LNCaP clone FGC (cell line): ENCODE measurements around the gene CRTAC1.
A peak's percentile ranks its signal among the peaks of the same experiment; 100 is the strongest.

Source experiments
- DNase-seq: peaks from one replicate; pipeline ENCODE4 v3.0.0-alpha.2; 2011; ENCODE audit warnings: low read depth
- H3K4me3 ChIP-seq: 2 replicates; pipeline ENCODE4 v1.5.1; 2011; ENCODE audit warnings: mild to moderate bottlenecking, low read depth, low read length, control low read depth
- TF ChIP-seq, protein P1 (sequence below): IDR thresholded peaks from 2 replicates; pipeline ENCODE4 v1.5.1; 2012; ENCODE audit warnings: mild to moderate bottlenecking; ENCODE audit not compliant: control insufficient read depth, insufficient read depth; ENCODE audit errors: extremely low read depth

The CRTAC1 gene

DNA sequence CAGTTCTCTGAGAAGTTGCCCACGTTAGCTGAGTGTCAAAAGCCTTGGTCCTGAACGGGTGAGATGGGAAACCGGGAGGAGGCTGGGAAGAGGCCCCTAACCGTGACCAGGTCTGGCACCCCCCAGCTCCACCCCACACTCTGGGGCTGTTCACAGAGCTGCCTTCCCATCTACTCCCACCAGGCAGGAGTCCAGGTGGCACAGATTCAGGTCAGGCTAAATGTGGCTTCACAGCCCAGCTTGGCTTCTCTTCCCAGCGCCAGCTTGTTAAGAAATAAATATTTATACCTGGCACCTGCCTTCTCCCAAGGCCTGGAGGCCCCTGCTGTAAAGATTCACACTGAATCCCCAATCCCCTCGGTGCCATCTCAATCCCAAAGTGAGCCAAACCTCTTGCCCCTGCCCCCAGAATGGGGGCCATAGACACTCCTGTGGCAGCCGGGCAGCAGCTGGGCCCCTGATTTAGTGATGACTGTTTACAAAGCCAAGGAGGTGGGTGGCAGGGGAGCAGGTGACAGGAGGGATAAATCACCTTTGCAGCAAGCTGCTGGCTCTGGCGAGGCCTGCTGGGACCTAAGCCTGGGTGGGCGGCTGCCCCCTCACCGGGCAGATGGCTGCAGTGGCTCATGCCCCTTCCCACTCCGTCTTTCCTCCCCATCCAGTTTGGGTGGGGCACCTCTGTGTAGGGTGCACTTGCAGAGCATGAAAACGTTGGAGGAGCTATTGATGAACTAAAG lies 108.2 kb downstream of the CRTAC1 start:
- no peak overlapping the region for H3K4me3 ChIP-seq
- DNase-seq = no peak
- TF ChIP-seq, protein P1, sequence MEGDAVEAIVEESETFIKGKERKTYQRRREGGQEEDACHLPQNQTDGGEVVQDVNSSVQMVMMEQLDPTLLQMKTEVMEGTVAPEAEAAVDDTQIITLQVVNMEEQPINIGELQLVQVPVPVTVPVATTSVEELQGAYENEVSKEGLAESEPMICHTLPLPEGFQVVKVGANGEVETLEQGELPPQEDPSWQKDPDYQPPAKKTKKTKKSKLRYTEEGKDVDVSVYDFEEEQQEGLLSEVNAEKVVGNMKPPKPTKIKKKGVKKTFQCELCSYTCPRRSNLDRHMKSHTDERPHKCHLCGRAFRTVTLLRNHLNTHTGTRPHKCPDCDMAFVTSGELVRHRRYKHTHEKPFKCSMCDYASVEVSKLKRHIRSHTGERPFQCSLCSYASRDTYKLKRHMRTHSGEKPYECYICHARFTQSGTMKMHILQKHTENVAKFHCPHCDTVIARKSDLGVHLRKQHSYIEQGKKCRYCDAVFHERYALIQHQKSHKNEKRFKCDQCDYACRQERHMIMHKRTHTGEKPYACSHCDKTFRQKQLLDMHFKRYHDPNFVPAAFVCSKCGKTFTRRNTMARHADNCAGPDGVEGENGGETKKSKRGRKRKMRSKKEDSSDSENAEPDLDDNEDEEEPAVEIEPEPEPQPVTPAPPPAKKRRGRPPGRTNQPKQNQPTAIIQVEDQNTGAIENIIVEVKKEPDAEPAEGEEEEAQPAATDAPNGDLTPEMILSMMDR = no peak

DNA sequence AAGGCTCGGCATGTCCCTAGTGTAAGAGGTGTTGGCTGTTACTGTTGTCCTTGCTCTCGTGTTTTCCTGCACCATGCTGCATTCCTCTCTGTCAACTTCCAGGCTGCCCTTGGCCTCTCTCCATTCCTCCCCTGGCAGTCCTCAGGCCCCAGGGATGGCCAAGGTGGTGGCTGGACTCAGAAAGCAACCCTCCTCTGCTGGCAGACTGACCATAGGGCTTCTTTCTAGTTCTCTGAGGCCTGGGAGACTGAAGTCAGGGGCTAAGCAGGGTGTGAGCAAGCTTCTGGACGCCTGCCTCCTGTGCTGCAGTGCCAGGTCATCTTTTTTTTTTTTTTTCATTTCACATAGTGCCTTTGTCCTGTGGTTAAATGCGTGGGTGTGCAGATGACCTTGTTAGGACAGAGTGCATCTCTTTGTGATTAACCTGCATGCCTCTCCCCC lies 108.8 kb downstream of the CRTAC1 start:
- DNase-seq = no peak
- TF ChIP-seq, protein P1 = no peak
- H3K4me3 ChIP-seq = no peak overlapping the region

DNA sequence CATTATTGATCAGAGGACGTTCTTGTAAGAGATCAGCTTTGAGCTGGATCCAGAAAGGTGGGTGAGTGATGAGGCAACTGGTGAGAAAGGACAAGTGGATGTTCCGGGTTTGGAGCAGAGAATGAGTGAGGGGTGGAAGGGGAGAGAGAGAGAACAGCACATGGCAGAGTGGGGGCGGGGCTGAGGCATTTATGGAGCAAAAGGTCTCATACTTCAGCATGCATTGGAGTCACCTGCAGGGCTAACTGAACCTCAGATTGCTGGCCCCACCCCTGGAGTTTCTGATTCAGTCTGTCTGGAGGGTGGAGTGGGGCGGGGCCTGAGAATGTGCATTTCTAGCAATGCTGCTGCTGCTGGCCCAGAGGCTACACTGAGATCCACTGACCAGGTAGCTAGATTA lies 109.6 kb downstream of the CRTAC1 start:
- TF ChIP-seq, protein P1 = no peak
- no peak overlapping the region for H3K4me3 ChIP-seq
- no peak for DNase-seq

DNA sequence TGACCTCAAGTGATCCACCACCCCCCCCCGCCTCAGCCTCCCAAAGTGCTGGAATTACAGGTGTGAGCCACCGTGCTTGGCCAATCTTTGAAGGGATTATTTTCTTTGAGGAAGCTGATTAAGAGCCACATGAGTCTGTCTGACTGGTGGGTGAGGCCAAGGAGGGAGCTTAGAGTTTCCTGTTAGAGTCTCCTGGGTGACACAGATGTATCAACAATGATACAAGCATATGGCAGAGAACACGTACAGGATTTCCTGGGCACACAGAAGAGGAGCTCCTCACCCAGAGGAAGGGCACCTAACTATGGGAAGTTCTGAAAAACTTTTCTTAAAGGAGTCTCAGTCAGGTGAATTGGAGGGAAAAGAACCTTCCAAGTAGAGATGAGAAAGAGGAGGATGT lies 111.4 kb downstream of the CRTAC1 start:
- H3K4me3 ChIP-seq = no peak overlapping the region
- TF ChIP-seq, protein P1 = no peak
- no peak for DNase-seq

DNA sequence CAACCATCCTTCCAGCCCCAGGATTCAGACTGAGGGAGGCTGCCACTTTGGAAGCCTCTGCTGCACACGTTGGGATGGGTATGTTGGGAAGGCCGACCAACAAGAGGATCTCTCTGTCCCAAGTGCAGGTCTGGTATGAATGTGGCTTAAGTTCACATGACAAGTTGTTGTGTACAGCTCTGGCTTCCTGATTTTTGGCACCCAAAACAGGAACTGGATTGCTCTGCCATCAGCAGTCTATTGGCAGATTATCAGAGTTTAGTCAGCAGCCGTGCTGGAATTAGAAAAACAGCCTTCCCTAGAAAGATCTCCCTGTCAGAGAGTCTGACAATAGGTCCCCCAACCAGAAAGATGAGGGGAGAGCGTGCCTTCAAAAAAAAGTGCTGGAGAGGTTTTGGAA lies 113.8 kb downstream of the CRTAC1 start:
- TF ChIP-seq, protein P1 = no peak
- no peak overlapping the region for H3K4me3 ChIP-seq
- peak; percentile 81 for DNase-seq

DNA sequence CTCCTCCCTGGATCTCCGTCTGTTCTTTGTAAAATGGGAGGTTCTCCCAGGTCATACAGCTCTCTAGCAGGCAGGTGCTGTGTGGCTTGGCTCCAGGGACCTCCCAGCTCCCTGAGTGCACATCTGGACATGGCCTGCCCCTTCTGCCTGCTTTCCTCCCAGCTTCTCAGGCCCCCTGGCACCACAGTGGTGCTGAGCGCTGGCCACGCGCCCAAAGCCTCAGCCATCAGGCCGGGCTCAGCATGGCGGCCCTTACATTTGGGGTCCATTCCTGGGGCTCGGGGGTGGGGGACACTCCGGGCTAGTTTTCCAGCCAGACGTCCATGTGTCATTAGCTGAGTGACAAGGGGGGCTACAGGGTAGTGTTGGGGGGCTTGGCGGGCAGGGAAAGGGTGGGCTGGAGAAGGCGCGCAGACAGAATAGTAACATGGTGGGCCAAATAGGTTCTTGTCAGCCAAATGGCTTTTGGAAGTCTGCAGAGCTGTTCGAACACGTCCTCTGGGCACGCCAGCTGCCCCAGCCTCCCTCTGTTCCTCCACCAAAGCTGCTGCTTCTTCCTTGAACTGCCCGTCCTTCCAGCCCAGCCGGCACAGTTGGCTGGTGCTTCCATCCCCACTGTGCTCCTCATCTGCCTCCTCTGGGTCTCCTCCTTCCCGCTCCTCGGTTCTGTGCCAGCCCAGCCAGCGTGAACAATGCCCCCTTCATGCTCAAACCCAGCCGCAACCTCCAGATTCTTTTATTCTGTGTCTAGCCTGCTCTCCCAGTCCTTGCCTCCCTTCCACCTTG lies 114.9 kb downstream of the CRTAC1 start:
- no peak for DNase-seq
- TF ChIP-seq, protein P1 = no peak
- H3K4me3 ChIP-seq = no peak overlapping the region
